ENCODE data around the gene EML4.

EML4 gene

GRCh38 chr2:42328148-42328833 lies 159.1 kb downstream of the EML4 start:
- H4K20me1 ChIP-seq (ENCODE audit: insufficient read depth, low read length, poor library complexity, severe bottlenecking) = no peaks in the 10 kb centered on the region
- H3K4me1 ChIP-seq (ENCODE audit: insufficient read depth, low read length, poor library complexity, severe bottlenecking) = no peaks in the 10 kb centered on the region
- no peaks in the 10 kb centered on the region for H3F3A ChIP-seq (ENCODE audit: low read depth)
- no peak overlapping the region for H3K9ac ChIP-seq (ENCODE audit: low read depth, low read length, poor library complexity, severe bottlenecking)
- no peaks in the 10 kb centered on the region for H3K9me3 ChIP-seq (ENCODE audit: insufficient read depth, low read depth, low read length)
- H3K4me2 ChIP-seq (ENCODE audit: low read depth, low read length, poor library complexity, severe bottlenecking) = no peak overlapping the region
- no peak overlapping the region for H3K4me3 ChIP-seq (ENCODE audit: low read length, poor library complexity, severe bottlenecking)
- peaks cover 43% of the 10 kb centered on the region; the same call in 1 of the 2 replicates for H3K36me3 ChIP-seq (ENCODE audit: insufficient read depth, low read length)
- H3K9me2 ChIP-seq (replicated peaks; ENCODE audit: low read depth, low read length) = no peaks in the 10 kb centered on the region
- no peaks in the 10 kb centered on the region for H3K27me3 ChIP-seq (ENCODE audit: insufficient read depth, low read length, poor library complexity, severe bottlenecking)
- TF ChIP-seq EZH2phosphoT487 (IDR thresholded peaks at IDR 0.05; ENCODE audit: borderline replicate concordance) = no peak
- TF ChIP-seq CTCF (conservative IDR thresholded peaks at IDR 0.05; ENCODE audit: low read length) = peak; percentile 80
- no peaks in the 10 kb centered on the region for H3K79me2 ChIP-seq (ENCODE audit: insufficient read depth, low read length)
- H2AFZ ChIP-seq (ENCODE audit: low read length) = no peak overlapping the region

DNA sequence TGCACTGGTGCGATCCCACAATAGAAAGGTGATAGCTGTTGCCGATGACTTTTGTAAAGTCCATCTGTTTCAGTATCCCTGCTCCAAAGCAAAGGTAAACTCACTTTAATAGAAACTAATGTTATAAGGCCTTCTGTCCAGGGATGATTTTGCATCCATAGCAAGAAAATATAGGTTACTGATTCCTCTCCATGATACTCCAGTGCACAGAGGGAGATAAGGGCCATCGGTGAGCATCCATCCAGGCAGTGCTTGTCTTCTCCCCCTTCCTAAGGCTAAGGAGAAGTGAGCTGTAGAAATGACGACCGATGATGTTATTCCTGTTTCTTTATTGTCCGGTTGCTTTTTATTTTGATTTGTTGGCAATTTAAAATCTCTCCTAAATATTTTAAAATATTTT lies 159.8 kb downstream of the EML4 start:
- no peak overlapping the region for H3K9ac ChIP-seq (ENCODE audit: low read depth, low read length, poor library complexity, severe bottlenecking)
- no peaks in the 10 kb centered on the region for H3K4me1 ChIP-seq (ENCODE audit: insufficient read depth, low read length, poor library complexity, severe bottlenecking)
- H3K9me2 ChIP-seq (replicated peaks; ENCODE audit: low read depth, low read length) = no peaks in the 10 kb centered on the region
- H3K36me3 ChIP-seq (ENCODE audit: insufficient read depth, low read length) = peaks cover 50% of the 10 kb centered on the region; the same call in 1 of the 2 replicates
- no peak overlapping the region for H3K4me2 ChIP-seq (ENCODE audit: low read depth, low read length, poor library complexity, severe bottlenecking)
- no peaks in the 10 kb centered on the region for H4K20me1 ChIP-seq (ENCODE audit: insufficient read depth, low read length, poor library complexity, severe bottlenecking)
- no peaks in the 10 kb centered on the region for H3K27me3 ChIP-seq (ENCODE audit: insufficient read depth, low read length, poor library complexity, severe bottlenecking)
- no peak overlapping the region for H3K4me3 ChIP-seq (ENCODE audit: low read length, poor library complexity, severe bottlenecking)
- H2AFZ ChIP-seq (ENCODE audit: low read length) = no peak overlapping the region
- no peaks in the 10 kb centered on the region for H3K9me3 ChIP-seq (ENCODE audit: insufficient read depth, low read depth, low read length)
- no peaks in the 10 kb centered on the region for H3K79me2 ChIP-seq (ENCODE audit: insufficient read depth, low read length)
- no peak for TF ChIP-seq EZH2phosphoT487 (IDR thresholded peaks at IDR 0.05; ENCODE audit: borderline replicate concordance)
- TF ChIP-seq CTCF (conservative IDR thresholded peaks at IDR 0.05; ENCODE audit: low read length) = no peak
- no peaks in the 10 kb centered on the region for H3F3A ChIP-seq (ENCODE audit: low read depth)

DNA sequence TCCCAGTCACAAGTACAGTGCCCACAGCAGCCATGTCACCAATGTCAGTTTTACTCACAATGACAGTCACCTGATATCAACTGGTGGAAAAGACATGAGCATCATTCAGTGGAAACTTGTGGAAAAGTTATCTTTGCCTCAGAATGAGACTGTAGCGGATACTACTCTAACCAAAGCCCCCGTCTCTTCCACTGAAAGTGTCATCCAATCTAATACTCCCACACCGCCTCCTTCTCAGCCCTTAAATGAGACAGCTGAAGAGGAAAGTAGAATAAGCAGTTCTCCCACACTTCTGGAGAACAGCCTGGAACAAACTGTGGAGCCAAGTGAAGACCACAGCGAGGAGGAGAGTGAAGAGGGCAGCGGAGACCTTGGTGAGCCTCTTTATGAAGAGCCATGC lies 160.6 kb downstream of the EML4 start:
- Histone ChIP-seq H3K79me2 (ENCODE audit: insufficient read depth, low read length) (no peaks in the 10 kb centered on the region), H3K4me3 (ENCODE audit: low read length, poor library complexity, severe bottlenecking) (no peak overlapping the region), H2AFZ (ENCODE audit: low read length) (no peak overlapping the region), H4K20me1 (ENCODE audit: insufficient read depth, low read length, poor library complexity, severe bottlenecking) (no peaks in the 10 kb centered on the region), H3F3A (ENCODE audit: low read depth) (no peaks in the 10 kb centered on the region), H3K9ac (ENCODE audit: low read depth, low read length, poor library complexity, severe bottlenecking) (no peak overlapping the region), H3K36me3 (ENCODE audit: insufficient read depth, low read length) (peaks cover 50% of the 10 kb centered on the region; the same call in 1 of the 2 replicates), H3K4me2 (ENCODE audit: low read depth, low read length, poor library complexity, severe bottlenecking) (no peak overlapping the region), H3K27me3 (ENCODE audit: insufficient read depth, low read length, poor library complexity, severe bottlenecking) (no peaks in the 10 kb centered on the region), H3K9me2 (replicated peaks; ENCODE audit: low read depth, low read length) (no peaks in the 10 kb centered on the region), H3K4me1 (ENCODE audit: insufficient read depth, low read length, poor library complexity, severe bottlenecking) (no peaks in the 10 kb centered on the region), H3K9me3 (ENCODE audit: insufficient read depth, low read depth, low read length) (no peaks in the 10 kb centered on the region)
- TF ChIP-seq EZH2phosphoT487 (IDR thresholded peaks at IDR 0.05; ENCODE audit: borderline replicate concordance) (no peak), CTCF (conservative IDR thresholded peaks at IDR 0.05; ENCODE audit: low read length) (no peak)
